K562 (cell line): ENCODE measurements around the gene PRSS35. TPM values are rescaled to one million over a fixed set of nuclear protein-coding genes. Genes with fewer than 3 reads are reported as not detected.
A peak's percentile ranks its signal among the peaks of the same experiment; 100 is the strongest.

Experiments
- ATAC-seq: fragments of 200-7000 bp; cut with Tn5 transposase; 3 replicates; pipeline ENCODE4 v1.9.1; 2020; ENCODE audit warnings: moderate library complexity
- BruUV-seq: library from RNA; stranded (reverse); fragments of 400-500 nt; replicated peaks from 2 replicates; lab custom pipeline; 2021; lab: Mats Ljungman, UMichigan
- CTCF ChIA-PET: fragments of 300-600 bp; formaldehyde crosslinking; extraction: SDS; loops from one replicate; lab custom pipeline; 2021; ENCODE audit warnings: low intra/inter-chr PET ratio; lab: Yijun Ruan, JAX
- POLR2A ChIA-PET: fragments of 300-600, 350-650 bp; sonication (Branson Sonifier 250); formaldehyde crosslinking; extraction: SDS; loops from one replicate; lab custom pipeline; 2021; ENCODE audit warnings: antibody characterized with exemption, inconsistent platforms; lab: Yijun Ruan, JAX
- DNase-seq, 4 experiments: peaks; one replicate each; pipeline versions ENCODE4 v3.0.0 to v3.0.0-alpha.2; 2011 to 2018; ENCODE audit warnings: low spot score in 3 of 4, mixed read lengths in 3 of 4; ENCODE audit errors: extremely low read depth in 1 of 4
- FAIRE-seq: peaks from 2 replicates; lab custom pipeline; 2011; peaks lifted over from hg19 to GRCh38; lab: Jason Lieb, UNC
- H2AFZ ChIP-seq: 2 replicates; pipeline ENCODE4 v1.6.0; 2011; ENCODE audit warnings: low read depth, low read length, control low read depth, inconsistent platforms
- H3K27ac ChIP-seq: fragments of 200-600 bp; 3 replicates; pipeline ENCODE4 v1.8.0; 2011; ENCODE audit warnings: low read depth, mild to moderate bottlenecking, control low read depth, inconsistent platforms, low read length, moderate library complexity, mixed read lengths; ENCODE audit errors: extremely low read depth
- H3K27me3 ChIP-seq, 2 experiments: fragments of 300-600 bp in 1 of 2; 2 replicates in 1 of 2; 3 replicates in 1 of 2; pipeline versions ENCODE4 v1.6.0 to v1.8.0; 2011; ENCODE audit warnings: inconsistent platforms in 2 of 2, low read length in 2 of 2, mild to moderate bottlenecking in 1 of 2, mixed read lengths in 1 of 2, moderate library complexity in 1 of 2; ENCODE audit not compliant: control insufficient read depth in 2 of 2, insufficient read depth in 2 of 2
- H3K36me3 ChIP-seq: fragments of 300-600 bp; 3 replicates; pipeline ENCODE4 v1.8.0; 2011; ENCODE audit warnings: mild to moderate bottlenecking, low read length, inconsistent platforms; ENCODE audit not compliant: control insufficient read depth, insufficient read depth
- H3K4me1 ChIP-seq, 2 experiments: fragments of 200-600 bp in 1 of 2; replicated peaks in 1 of 2; 2 replicates in 1 of 2; 3 replicates in 1 of 2; pipeline versions ENCODE4 v1.5.1 to v1.8.0; 2011; ENCODE audit warnings: inconsistent platforms in 2 of 2, low read length in 2 of 2, mild to moderate bottlenecking in 1 of 2, mixed read lengths in 1 of 2, moderate library complexity in 1 of 2; ENCODE audit not compliant: control insufficient read depth in 2 of 2, insufficient read depth in 2 of 2
- H3K4me2 ChIP-seq: 2 replicates; pipeline ENCODE4 v1.6.1; 2011; ENCODE audit warnings: low read length, control low read depth, inconsistent platforms, mixed read lengths; ENCODE audit not compliant: insufficient read depth
- H3K4me3 ChIP-seq: fragments of 200-600 bp; sonication (generic), shearing (Covaris generic); 2 replicates; pipeline ENCODE4 v1.5.1; 2016; ENCODE audit warnings: control low read depth, inconsistent platforms
- H3K79me2 ChIP-seq: fragments of 200-600 bp; 3 replicates; pipeline ENCODE4 v1.8.0; 2011; ENCODE audit warnings: low read length, inconsistent platforms; ENCODE audit not compliant: control insufficient read depth, insufficient read depth
- H3K9ac ChIP-seq, 2 experiments: 2 replicates each; pipeline versions ENCODE4 v1.6.0 to v1.6.1; 2011; ENCODE audit warnings: low read depth in 2 of 2, low read length in 2 of 2, control low read depth in 1 of 2, inconsistent platforms in 1 of 2, mild to moderate bottlenecking in 1 of 2, mixed read lengths in 1 of 2; ENCODE audit not compliant: insufficient read depth in 1 of 2
- H3K9me1 ChIP-seq: one replicate; pipeline ENCODE4 v1.6.0; 2011; ENCODE audit warnings: inconsistent platforms, mild to moderate bottlenecking, low read length, moderate library complexity; ENCODE audit not compliant: control insufficient read depth, insufficient read depth
- H3K9me3 ChIP-seq: replicated peaks from 2 replicates; pipeline ENCODE4 v1.5.1; 2011; ENCODE audit warnings: low read depth, low read length, inconsistent platforms; ENCODE audit not compliant: control insufficient read depth, insufficient read depth
- H4K20me1 ChIP-seq: replicated peaks from 2 replicates; pipeline ENCODE4 v1.6.1; 2011; ENCODE audit warnings: low read length, inconsistent platforms, mixed read lengths; ENCODE audit not compliant: control insufficient read depth, insufficient read depth
- DLX4 ChIP-seq: fragments of 250-450 bp; sonication (Bioruptor Pico); IDR thresholded peaks from 2 replicates; pipeline ENCODE4 v1.6.1; 2021; ENCODE audit warnings: mild to moderate bottlenecking
- DPF2 ChIP-seq: fragments of 450-650 bp; IDR thresholded peaks from 2 replicates; pipeline ENCODE4 v1.6.1; 2016
- ETS2 ChIP-seq: IDR thresholded peaks from 2 replicates; pipeline ENCODE4 v1.6.1; 2016; ENCODE audit warnings: borderline replicate concordance, missing genetic modification characterization, mild to moderate bottlenecking, moderate library complexity, missing compliant biosample characterization; ENCODE audit not compliant: poor library complexity, severe bottlenecking
- HNRNPK ChIP-seq: fragments of 200-400 bp; formaldehyde crosslinking; IDR thresholded peaks from one replicate; pipeline ENCODE4 v1.6.1; 2018; ENCODE audit warnings: mild to moderate bottlenecking, low read depth, low read length; ENCODE audit not compliant: poor library complexity, severe bottlenecking
- HNRNPL ChIP-seq: fragments of 200-400 bp; formaldehyde crosslinking; IDR thresholded peaks from 2 replicates; pipeline ENCODE4 v1.6.1; 2017; ENCODE audit warnings: low read depth, mild to moderate bottlenecking, low read length
- MCM3 ChIP-seq: fragments of 450-650 bp; IDR thresholded peaks from 2 replicates; pipeline ENCODE4 v1.6.1; 2016
- MEIS2 ChIP-seq: fragments of 450-650 bp; IDR thresholded peaks from 2 replicates; pipeline ENCODE4 v1.6.1; 2014; ENCODE audit warnings: mild to moderate bottlenecking; ENCODE audit not compliant: partially characterized antibody
- MXD1 ChIP-seq: fragments of 250-450 bp; sonication (Bioruptor Pico); IDR thresholded peaks from 2 replicates; pipeline ENCODE4 v1.8.0; 2021; ENCODE audit warnings: borderline replicate concordance, mild to moderate bottlenecking, moderate library complexity; ENCODE audit not compliant: poor library complexity, severe bottlenecking
- PKNOX1 ChIP-seq: fragments of 450-650 bp; IDR thresholded peaks from 2 replicates; pipeline ENCODE4 v1.6.1; 2016
- PRPF4 ChIP-seq: fragments of 200-400 bp; formaldehyde crosslinking; IDR thresholded peaks from one replicate; pipeline ENCODE4 v1.6.1; 2017; ENCODE audit warnings: low read length, low read depth, mild to moderate bottlenecking; ENCODE audit not compliant: insufficient read depth, poor library complexity, severe bottlenecking
- RBM39 ChIP-seq: fragments of 200-400 bp; formaldehyde crosslinking; optimal IDR thresholded peaks from 2 replicates; pipeline ENCODE3; 2018; ENCODE audit warnings: low read depth, low read length
- SIN3A ChIP-seq, 2 experiments: fragments of 150-350 bp in 1 of 2; IDR thresholded peaks; 2 replicates each; pipeline ENCODE4 v1.6.1; 2011 to 2016; ENCODE audit warnings: borderline replicate concordance in 2 of 2, low read depth in 2 of 2, low read length in 2 of 2, mild to moderate bottlenecking in 2 of 2, moderate library complexity in 2 of 2; ENCODE audit not compliant: control insufficient read depth in 1 of 2
- UBTF ChIP-seq, 2 experiments: IDR thresholded peaks; 2 replicates each; pipeline ENCODE4 v1.6.1; 2012; ENCODE audit warnings: improper control_type of control experiment in 2 of 2, low read depth in 2 of 2, low read length in 2 of 2, borderline replicate concordance in 1 of 2
- ZNF449 ChIP-seq: fragments of 250-450 bp; sonication (Bioruptor Pico); IDR thresholded peaks from 2 replicates; pipeline ENCODE4 v1.8.0; 2022; ENCODE audit warnings: moderate library complexity, mild to moderate bottlenecking, inconsistent platforms
- ZNF696 ChIP-seq: fragments of 250-450 bp; sonication (Bioruptor Pico); conservative IDR thresholded peaks from 2 replicates; pipeline ENCODE4 v1.4.0; 2020; ENCODE audit warnings: mild to moderate bottlenecking, moderate library complexity
- WGBS: fragments of 100-300 bp; shearing (Covaris generic); methylation state at CpG from one replicate; pipeline ENCODE4 v1.1.6; 2016; ENCODE audit warnings: low coverage, mixed read lengths; ENCODE audit not compliant: insufficient coverage; ENCODE audit errors: missing lambda C conversion rate; 5-methylcytosine and 5-hydroxymethylcytosine counted together
- in situ Hi-C: fragments of 300-500 bp; cut with MboI; formaldehyde crosslinking; loops from 4 replicates; pipeline ENCODE4 v1.15.0; 2018; ENCODE audit warnings: inconsistent platforms, mixed read lengths
- intact Hi-C: fragments of 100-400 bp; cut with micrococcal nuclease; formaldehyde crosslinking; loops from 2 replicates; pipeline ENCODE4 v1.14.2; 2022
- polyA plus RNA-seq, 8 experiments: library from polyadenylated mRNA; depleted of rRNA in 4 of 8; stranded (reverse) in 5 of 8; unstranded in 3 of 8; fragments of >200 nt; fragmentation: Nextera tagmentation in 2 of 8; fragmentation: Illumina TruSeq in 1 of 8; extraction: Ambion mirVana in 2 of 8; extraction: Trizol in 1 of 8; gene quantifications; 2 replicates each; pipeline versions ENCODE4 v1.2.1 to v1.2.3, GENCODE V29; 2011 to 2014; ENCODE audit warnings: inconsistent platforms in 1 of 8, missing spikeins in 1 of 8
- total RNA-seq, 7 experiments: library from RNA; depleted of rRNA in 6 of 7; stranded (reverse); fragments of >200 nt in 6 of 7; fragmentation: Illumina TruSeq in 2 of 7; extraction: Trizol in 2 of 7; gene quantifications; 2 replicates each; pipeline versions ENCODE4 v1.2.1 to v1.2.3, GENCODE V29; 2011 to 2021; ENCODE audit warnings: low replicate concordance in 1 of 7

The PRSS35 gene
- total and polyA plus RNA-seq, 9 of the 15 experiments (the other 6 are each of a cell fraction or from before 2014, with no cell fraction given) = not detected

GRCh38 chr6:83505356-83505755 is 7.0 kb upstream of the PRSS35 start:
- ChIA-PET CTCF (no interaction called here), POLR2A (no interaction called here)
- H3K27ac ChIP-seq = no peak overlapping the region
- DNase-seq (no peak), ATAC-seq (no peak), FAIRE-seq (no peak)
- no peak overlapping the region for H3K4me2 ChIP-seq
- no peak overlapping the region for H3K4me3 ChIP-seq
- in situ Hi-C loops = no loop called here
- no peaks in the 10 kb centered on the region; a peak in 1 of 5 replicates for H3K27me3 ChIP-seq
- no peak overlapping the region for H2AFZ ChIP-seq
- H4K20me1 ChIP-seq = no peaks in the 10 kb centered on the region
- BruUV-seq = no TSS peak
- H3K9me3 ChIP-seq = no peaks in the 10 kb centered on the region
- H3K9me1 ChIP-seq = no peaks in the 10 kb centered on the region
- intact Hi-C loops = no loop called here
- no peak overlapping the region for H3K9ac ChIP-seq
- 0% methylated on average over 4 of the region's 4 CpGs for WGBS
- no peaks in the 10 kb centered on the region for H3K79me2 ChIP-seq
- H3K4me1 ChIP-seq = no peaks in the 10 kb centered on the region
- H3K36me3 ChIP-seq = no peaks in the 10 kb centered on the region
- TF ChIP-seq PRPF4 = no peak
- TF ChIP-seq MXD1 = no peak
- no peak for TF ChIP-seq DPF2
- TF ChIP-seq ZNF449 (CRISPR knock-in tag) = no peak
- TF ChIP-seq ZNF696 (CRISPR knock-in tag) = no peak
- no peak for TF ChIP-seq HNRNPL
- peak; percentile 81 for TF ChIP-seq MEIS2
- no peak for TF ChIP-seq MCM3
- no peak for TF ChIP-seq RBM39
- no peak for TF ChIP-seq SIN3A (IDR thresholded peaks at IDR 0.05; ENCODE audit: borderline replicate concordance in 2 of 2, control insufficient read depth in 1 of 2, low read depth in 2 of 2, low read length in 2 of 2)
- TF ChIP-seq UBTF (IDR thresholded peaks at IDR 0.05; ENCODE audit: borderline replicate concordance in 1 of 2, low read depth in 2 of 2, low read length in 2 of 2) = no peak
- no peak for TF ChIP-seq DLX4 (CRISPR knock-in tag)
- TF ChIP-seq PKNOX1 = peak; percentile 62; the same call in 1 of the 2 replicates
- no peak for TF ChIP-seq HNRNPK
- TF ChIP-seq ETS2 = no peak
